Keratinocyte (primary cell): ENCODE data around the gene MOAP1. TPM values are rescaled to one million over a fixed set of nuclear protein-coding genes. Genes with fewer than 3 reads are reported as not detected.

Experiments used
- DNase-seq: peaks from one replicate; pipeline ENCODE4 v3.0.0-alpha.2; 2011; ENCODE audit warnings: low read depth, missing footprints, low spot score
- FAIRE-seq: peaks from 2 replicates; lab custom pipeline; 2011; peaks lifted over from hg19 to GRCh38; lab: Jason Lieb, UNC
- H2AFZ ChIP-seq: 2 replicates; pipeline ENCODE4 v1.6.0; 2012; ENCODE audit warnings: low read length, control low read depth, inconsistent platforms; ENCODE audit not compliant: control insufficient read depth
- H3K27ac ChIP-seq: 2 replicates; pipeline ENCODE4 v1.5.1; 2011; ENCODE audit warnings: low read length; ENCODE audit not compliant: control insufficient read depth, insufficient read depth
- H3K27me3 ChIP-seq: 3 replicates; pipeline ENCODE4 v1.6.0; 2011; ENCODE audit warnings: low read length; ENCODE audit not compliant: control insufficient read depth, insufficient read depth; ENCODE audit errors: extremely low read depth
- H3K36me3 ChIP-seq, 2 experiments: 2 replicates in 1 of 2; 3 replicates in 1 of 2; pipeline ENCODE4 v1.5.1; 2011; ENCODE audit warnings: low read length in 2 of 2, mild to moderate bottlenecking in 1 of 2; ENCODE audit not compliant: control insufficient read depth in 2 of 2, insufficient read depth in 2 of 2; ENCODE audit errors: extremely low read depth in 1 of 2
- H3K4me1 ChIP-seq: 3 replicates; pipeline ENCODE4 v1.5.1; 2011; ENCODE audit warnings: low read length; ENCODE audit not compliant: control insufficient read depth, insufficient read depth; ENCODE audit errors: extremely low read depth
- H3K4me2 ChIP-seq: 3 replicates; pipeline ENCODE4 v1.6.0; 2011; ENCODE audit warnings: low read depth, low read length; ENCODE audit not compliant: control insufficient read depth, insufficient read depth; ENCODE audit errors: extremely low read depth
- H3K4me3 ChIP-seq, 3 experiments: fragments of 200-600 bp in 1 of 3; sonication (generic) in 1 of 3; 2 replicates in 2 of 3; 3 replicates in 1 of 3; pipeline ENCODE4 v1.5.1; 2011 to 2016; ENCODE audit warnings: low read length in 3 of 3, mild to moderate bottlenecking in 3 of 3, control low read depth in 2 of 3, inconsistent platforms in 1 of 3, low read depth in 1 of 3, mixed read lengths in 1 of 3, mixed run types in 1 of 3, moderate library complexity in 1 of 3; ENCODE audit not compliant: control insufficient read depth in 2 of 3, insufficient read depth in 2 of 3; ENCODE audit errors: extremely low read depth in 1 of 3
- H3K79me2 ChIP-seq: 2 replicates; pipeline ENCODE4 v1.6.0; 2012; ENCODE audit warnings: low read length; ENCODE audit not compliant: control insufficient read depth, insufficient read depth
- H3K9ac ChIP-seq: 3 replicates; pipeline ENCODE4 v1.6.0; 2011; ENCODE audit warnings: low read length; ENCODE audit not compliant: control insufficient read depth, insufficient read depth; ENCODE audit errors: extremely low read depth
- H3K9me1 ChIP-seq: 3 replicates; pipeline ENCODE4 v1.6.0; 2011; ENCODE audit warnings: low read length; ENCODE audit not compliant: control insufficient read depth, insufficient read depth; ENCODE audit errors: extremely low read depth
- H3K9me3 ChIP-seq: 2 replicates; pipeline ENCODE4 v1.5.1; 2012; ENCODE audit warnings: low read depth, low read length; ENCODE audit not compliant: control insufficient read depth
- H4K20me1 ChIP-seq: 3 replicates; pipeline ENCODE4 v1.6.0; 2011; ENCODE audit warnings: low read length; ENCODE audit not compliant: control insufficient read depth, insufficient read depth; ENCODE audit errors: extremely low read depth
- CTCF ChIP-seq, 3 experiments: IDR thresholded peaks in 1 of 3; conservative IDR thresholded peaks in 1 of 3; optimal IDR thresholded peaks in 1 of 3; 2 replicates in 2 of 3; 3 replicates in 1 of 3; pipeline versions ENCODE3 to v1.5.1; 2011; ENCODE audit warnings: low read length in 3 of 3, mild to moderate bottlenecking in 3 of 3, moderate library complexity in 2 of 3, control low read depth in 1 of 3, inconsistent platforms in 1 of 3; ENCODE audit not compliant: insufficient read depth in 2 of 3; ENCODE audit errors: extremely low read depth in 1 of 3
- EZH2 ChIP-seq: IDR thresholded peaks from one replicate; pipeline ENCODE4 v1.6.1; 2012; ENCODE audit warnings: inconsistent platforms, mild to moderate bottlenecking, low read length, moderate library complexity
- dilution Hi-C: fragments of 300-500 bp; cut with MboI; formaldehyde crosslinking; loops from one replicate; pipeline ENCODE4 v1.7.0; 2020; ENCODE audit warnings: low sequenced_read_pairs; ENCODE audit not compliant: extremely low pct_ligation_motif_present
- polyA plus RNA-seq, 5 experiments: library from polyadenylated mRNA; depleted of rRNA in 3 of 5; stranded (reverse) in 3 of 5; stranded (forward) in 1 of 5; unstranded in 1 of 5; fragments of >200 nt; gene quantifications; 1 replicate in 1 of 5; 2 replicates in 3 of 5; 3 replicates in 1 of 5; pipeline versions ENCODE4 v1.2.1 to v1.2.3, GENCODE V29; 2011 to 2012; ENCODE audit warnings: missing spikeins in 2 of 5, low read depth in 1 of 5, low replicate concordance in 1 of 5

Gene MOAP1
- polyA plus RNA-seq, 1 donor (not counting 4 experiments of a cell fraction or from before 2014, with no cell fraction given), result 17.2 TPM

- no peak overlapping the region for H3K27ac ChIP-seq
- peak; percentile 66 to 77 (median 67) for TF ChIP-seq CTCF (optimal IDR thresholded peaks at IDR 0.05 in 1 of 3, IDR thresholded peaks at IDR 0.05 in 1 of 3, conservative IDR thresholded peaks at IDR 0.05 in 1 of 3; ENCODE audit: extremely low read depth in 1 of 3, insufficient read depth in 2 of 3, low read length in 3 of 3)
- TF ChIP-seq EZH2, result no peak
- dilution Hi-C loops, result no loop called here
- H3K27me3 ChIP-seq, result no peaks in the 10 kb centered on the region
- no peaks in the 10 kb centered on the region for H3K4me1 ChIP-seq
- H3K79me2 ChIP-seq, result no peaks in the 10 kb centered on the region
- H3K9me3 ChIP-seq, result no peaks in the 10 kb centered on the region
- H2AFZ ChIP-seq, result no peak overlapping the region
- peak; percentile 69 for FAIRE-seq
- no peak overlapping the region for H3K9ac ChIP-seq
- H3K4me3 ChIP-seq, result no peak overlapping the region
- no peaks in the 10 kb centered on the region for H3K9me1 ChIP-seq
- peaks cover 3 to 25% of the 10 kb centered on the region in 2 experiments for H3K36me3 ChIP-seq
- DNase-seq, result peak; percentile 26
- H4K20me1 ChIP-seq, result no peaks in the 10 kb centered on the region
- no peak overlapping the region for H3K4me2 ChIP-seq
Measured at GRCh38 chr14:93219103-93219726, 34.5 kb upstream of the MOAP1 start.

GRCh38 chr14:93214598-93214997 is 29.9 kb upstream of the MOAP1 start:
- Histone ChIP-seq H3K4me2 (no peak overlapping the region), H3K27ac (no peak overlapping the region), H3K79me2 (no peaks in the 10 kb centered on the region), H3K9me3 (no peaks in the 10 kb centered on the region), H3K36me3 (peaks cover 0 to 10% of the 10 kb centered on the region in 2 experiments), H3K27me3 (no peaks in the 10 kb centered on the region), H2AFZ (no peak overlapping the region), H4K20me1 (no peaks in the 10 kb centered on the region), H3K4me3 (no peak overlapping the region), H3K4me1 (no peaks in the 10 kb centered on the region), H3K9ac (no peak overlapping the region), H3K9me1 (no peaks in the 10 kb centered on the region)
- dilution Hi-C loops, result no loop called here
- FAIRE-seq (no peak), DNase-seq (no peak)
- TF ChIP-seq EZH2 (no peak), CTCF (optimal IDR thresholded peaks at IDR 0.05 in 1 of 3, IDR thresholded peaks at IDR 0.05 in 1 of 3, conservative IDR thresholded peaks at IDR 0.05 in 1 of 3; ENCODE audit: extremely low read depth in 1 of 3, insufficient read depth in 2 of 3, low read length in 3 of 3) (no peak)
